ENCODE measurements around the gene HDAC4. TPM values are rescaled to one million over a fixed set of nuclear protein-coding genes. Genes with fewer than 3 reads are reported as not detected.

HDAC4 gene
- total RNA-seq, 2 donors from 2014 or later = 22.3 to 48.6 TPM

GRCh38 chr2:239379641-239380170 lies 21.1 kb downstream of the HDAC4 start:
- H3K36me3 Mint-ChIP-seq = no peaks in the 10 kb centered on the region
- DNase-seq (ENCODE audit: low spot score) = peak; percentile 2
- peaks cover 0 to 2% of the 10 kb centered on the region in 2 donors for H3K27me3 Mint-ChIP-seq
- no peak overlapping the region for H3K27ac Mint-ChIP-seq
- no peak overlapping the region for H3K4me3 Mint-ChIP-seq
- no peak for ATAC-seq
- no peaks in the 10 kb centered on the region for H3K9me3 Mint-ChIP-seq
- H3K4me1 Mint-ChIP-seq (ENCODE audit: low read depth in 2 of 2) = peaks cover 16 to 24% of the 10 kb centered on the region in 2 donors

GRCh38 chr2:239378918-239379640 lies 21.7 kb downstream of the HDAC4 start:
- no peaks in the 10 kb centered on the region for H3K36me3 Mint-ChIP-seq
- no peaks in the 10 kb centered on the region for H3K9me3 Mint-ChIP-seq
- peaks cover 16 to 24% of the 10 kb centered on the region in 2 donors for H3K4me1 Mint-ChIP-seq (ENCODE audit: low read depth in 2 of 2)
- no peak for ATAC-seq
- no peak overlapping the region for H3K4me3 Mint-ChIP-seq
- DNase-seq (ENCODE audit: low spot score) = peak; percentile 50
- no peak overlapping the region for H3K27ac Mint-ChIP-seq
- H3K27me3 Mint-ChIP-seq = peaks cover 0 to 2% of the 10 kb centered on the region in 2 donors

- H3K27me3 Mint-ChIP-seq = peaks cover 0 to 2% of the 10 kb centered on the region in 2 donors
- H3K4me3 Mint-ChIP-seq = no peak overlapping the region
- no peaks in the 10 kb centered on the region for H3K9me3 Mint-ChIP-seq
- no peak for ATAC-seq
- peak; percentile 57 for DNase-seq (ENCODE audit: low spot score)
- no peak overlapping the region for H3K27ac Mint-ChIP-seq
- peaks cover 16 to 24% of the 10 kb centered on the region in 2 donors for H3K4me1 Mint-ChIP-seq (ENCODE audit: low read depth in 2 of 2)
- no peaks in the 10 kb centered on the region for H3K36me3 Mint-ChIP-seq
These were observed 22.6 kb downstream of the HDAC4 start for GRCh38 chr2:239378021-239378917.

GRCh38 chr2:239377591-239377990 lies 23.2 kb downstream of the HDAC4 start:
- no peak overlapping the region for H3K4me3 Mint-ChIP-seq
- H3K27me3 Mint-ChIP-seq = peaks cover 0 to 2% of the 10 kb centered on the region in 2 donors
- ATAC-seq (no peak), DNase-seq (ENCODE audit: low spot score) (no peak)
- H3K9me3 Mint-ChIP-seq = no peaks in the 10 kb centered on the region
- H3K27ac Mint-ChIP-seq = no peak overlapping the region
- no peaks in the 10 kb centered on the region for H3K36me3 Mint-ChIP-seq
- H3K4me1 Mint-ChIP-seq (ENCODE audit: low read depth in 2 of 2) = peaks cover 16 to 24% of the 10 kb centered on the region in 2 donors

- DNase-seq (ENCODE audit: low spot score) (peak; percentile 40), ATAC-seq (no peak)
- Mint-ChIP-seq H3K9me3 (no peaks in the 10 kb centered on the region), H3K4me1 (ENCODE audit: low read depth in 2 of 2) (peaks cover 16 to 24% of the 10 kb centered on the region in 2 donors), H3K27me3 (peaks cover 0 to 2% of the 10 kb centered on the region in 2 donors), H3K36me3 (no peaks in the 10 kb centered on the region), H3K27ac (no peak overlapping the region), H3K4me3 (no peak overlapping the region)
These were observed 23.8 kb downstream of the HDAC4 start for GRCh38 chr2:239376942-239377531.

- ATAC-seq (no peak), DNase-seq (ENCODE audit: low spot score) (peak; percentile 46)
- H3K4me3 Mint-ChIP-seq = no peak overlapping the region
- H3K9me3 Mint-ChIP-seq = no peaks in the 10 kb centered on the region
- H3K36me3 Mint-ChIP-seq = no peaks in the 10 kb centered on the region
- H3K27ac Mint-ChIP-seq = no peak overlapping the region
- peaks cover 9 to 18% of the 10 kb centered on the region in 2 donors for H3K4me1 Mint-ChIP-seq (ENCODE audit: low read depth in 2 of 2)
- peaks cover 0 to 2% of the 10 kb centered on the region in 2 donors for H3K27me3 Mint-ChIP-seq
These were observed 24.5 kb downstream of the HDAC4 start for GRCh38 chr2:239376351-239376750.

- H3K27me3 Mint-ChIP-seq = no peaks in the 10 kb centered on the region
These were observed 25.4 kb downstream of the HDAC4 start for GRCh38 chr2:239375278-239376061.

GRCh38 chr2:239374896-239375277 lies 25.9 kb downstream of the HDAC4 start:
- Mint-ChIP-seq H3K36me3 (no peaks in the 10 kb centered on the region), H3K4me1 (ENCODE audit: low read depth in 2 of 2) (peaks cover 0 to 9% of the 10 kb centered on the region in 2 donors), H3K4me3 (no peak overlapping the region), H3K9me3 (no peaks in the 10 kb centered on the region), H3K27me3 (no peaks in the 10 kb centered on the region), H3K27ac (no peak overlapping the region)
- no peak for ATAC-seq
- peak; percentile 16 for DNase-seq (ENCODE audit: low spot score)

More at GRCh38 chr2:239375278-239376061, 25.4 kb downstream of the HDAC4 start:
- H3K4me3 Mint-ChIP-seq = no peak overlapping the region
- H3K36me3 Mint-ChIP-seq = no peaks in the 10 kb centered on the region
- DNase-seq (ENCODE audit: low spot score) (peak; percentile 54), ATAC-seq (no peak)
- no peak overlapping the region for H3K27ac Mint-ChIP-seq
- no peaks in the 10 kb centered on the region for H3K9me3 Mint-ChIP-seq
- peaks cover under 1 to 9% of the 10 kb centered on the region in 2 donors for H3K4me1 Mint-ChIP-seq (ENCODE audit: low read depth in 2 of 2)

- ATAC-seq (no peak), DNase-seq (ENCODE audit: low spot score) (no peak)
- no peaks in the 10 kb centered on the region for H3K27me3 Mint-ChIP-seq
- peaks cover 0 to 7% of the 10 kb centered on the region in 2 donors for H3K4me1 Mint-ChIP-seq (ENCODE audit: low read depth in 2 of 2)
- no peaks in the 10 kb centered on the region for H3K9me3 Mint-ChIP-seq
- H3K36me3 Mint-ChIP-seq = no peaks in the 10 kb centered on the region
- no peak overlapping the region for H3K4me3 Mint-ChIP-seq
- no peak overlapping the region for H3K27ac Mint-ChIP-seq
These were observed 28.0 kb downstream of the HDAC4 start for GRCh38 chr2:239372835-239373234.

GRCh38 chr2:239371726-239372686 lies 28.8 kb downstream of the HDAC4 start:
- Mint-ChIP-seq H3K9me3 (no peaks in the 10 kb centered on the region), H3K27ac (no peak overlapping the region), H3K36me3 (no peaks in the 10 kb centered on the region), H3K27me3 (no peaks in the 10 kb centered on the region), H3K4me1 (ENCODE audit: low read depth in 2 of 2) (peaks cover 0 to 4% of the 10 kb centered on the region in 2 donors), H3K4me3 (no peak overlapping the region)
- DNase-seq (ENCODE audit: low spot score) (peak; percentile 45), ATAC-seq (no peak)

GRCh38 chr2:239370876-239371725 lies 29.7 kb downstream of the HDAC4 start:
- Mint-ChIP-seq H3K27me3 (no peaks in the 10 kb centered on the region), H3K27ac (no peak overlapping the region), H3K4me3 (no peak overlapping the region), H3K36me3 (no peaks in the 10 kb centered on the region), H3K4me1 (ENCODE audit: low read depth in 2 of 2) (peaks cover 0 to 4% of the 10 kb centered on the region in 2 donors), H3K9me3 (no peaks in the 10 kb centered on the region)
- DNase-seq (ENCODE audit: low spot score) = peak; percentile 26
- no peak for ATAC-seq
